HG03442 (cell line): ENCODE data around the gene ANKRD2.

Experiments
- ATAC-seq: cut with Tn5 transposase; IDR thresholded peaks from one replicate; pipeline ENCODE4 v1.9.1; 2021; ENCODE audit warnings: mild to moderate bottlenecking, moderate library complexity; ENCODE audit not compliant: unreplicated experiment

ANKRD2 gene

DNA sequence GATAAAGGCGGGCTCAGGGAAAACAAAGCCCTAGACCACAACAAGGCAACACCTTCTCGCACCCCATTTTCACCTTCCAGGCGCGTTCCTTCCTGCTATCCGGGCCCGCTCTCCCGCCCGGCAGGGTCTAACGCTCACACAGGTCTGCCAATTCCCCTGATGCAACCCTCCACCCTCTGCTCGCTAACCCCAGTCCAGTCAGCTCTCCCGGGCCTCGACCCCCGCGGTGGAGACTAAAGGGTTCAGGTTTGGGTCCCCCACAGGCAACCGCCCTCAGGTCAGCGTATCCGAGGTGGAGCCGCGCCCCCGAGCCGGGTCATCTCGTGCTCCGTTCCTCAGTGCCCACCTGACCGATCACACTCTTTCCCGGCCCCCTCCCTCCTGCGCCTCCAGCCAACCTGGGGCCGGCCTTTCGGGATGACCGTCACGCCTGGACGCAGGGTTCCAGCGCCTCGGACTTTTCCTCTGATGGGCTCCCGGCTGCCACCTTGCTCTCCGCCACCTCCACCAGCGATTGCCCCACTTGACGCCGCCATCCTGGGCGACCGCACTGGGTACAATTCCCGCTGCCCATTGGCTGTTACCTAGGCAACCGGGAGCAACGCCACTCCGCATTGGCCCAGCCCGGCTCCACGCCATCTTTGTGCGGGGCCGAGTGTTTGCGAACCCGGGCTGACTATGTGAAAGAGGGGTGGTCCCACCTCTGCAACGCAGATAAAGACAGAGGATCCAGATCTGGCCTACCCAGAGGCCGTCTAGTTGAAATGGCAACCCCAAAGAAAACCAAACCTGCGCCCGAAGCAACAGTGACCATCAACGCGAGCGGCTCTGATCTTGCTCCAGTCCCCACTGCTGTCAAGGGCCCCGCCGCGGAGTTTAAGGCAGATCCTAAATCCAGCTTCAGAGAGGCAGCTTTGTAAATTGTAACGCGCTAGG, 60.6 kb downstream of the ANKRD2 start, which contains the start of gene MORN4:
Gene MORN4, minus strand, starts transcription at position 552 of the 936 bp plus-strand sequence. CDS start 13,847 bp downstream, outside the sequence.
- ATAC-seq: peak; percentile 99
